ENCODE results near the gene RALGPS1. TPM values are rescaled to one million over a fixed set of nuclear protein-coding genes. Genes with fewer than 3 reads are reported as not detected.

Gene RALGPS1
- total RNA-seq, 1 experiment from 2014 or later, result 18.6 TPM

DNA sequence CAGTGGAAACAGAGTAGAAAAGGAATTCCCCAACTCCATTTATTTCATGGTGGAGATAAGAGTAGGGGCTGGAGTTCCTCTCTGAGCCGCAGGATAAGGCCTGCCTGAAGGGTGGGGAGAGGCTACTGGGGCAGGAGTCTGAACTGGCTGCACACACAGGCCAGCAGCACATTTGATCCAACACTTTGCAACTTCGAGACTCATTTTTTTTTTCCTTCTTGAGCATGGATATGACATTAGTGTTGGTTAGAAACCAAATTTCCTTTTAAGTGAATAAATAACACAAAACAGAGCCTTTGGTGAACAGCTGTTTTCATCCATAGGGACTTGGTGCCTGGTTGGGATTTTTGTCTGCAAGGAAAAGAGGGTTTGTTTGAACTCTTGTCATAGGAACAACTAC, 76.6 kb downstream of the RALGPS1 start:
- H3K4me3 Mint-ChIP-seq, result no peak overlapping the region
- peaks cover 0 to 6% of the 10 kb centered on the region in 2 experiments; a peak in 1 of 4 replicates for H3K4me1 Mint-ChIP-seq
- peaks cover 15 to 23% of the 10 kb centered on the region in 2 experiments for H3K9me3 Mint-ChIP-seq
- no peaks in the 10 kb centered on the region for H3K4me1 ChIP-seq (ENCODE audit: insufficient read depth, low read length)
- H2AK5ac ChIP-seq (ENCODE audit: insufficient read length, low read length), result no peak overlapping the region
- H3K79me2 ChIP-seq (ENCODE audit: insufficient read depth, low read length), result no peaks in the 10 kb centered on the region
- H3K23me2 ChIP-seq (ENCODE audit: insufficient read length, low read depth, low read length, poor library complexity, severe bottlenecking), result no peaks in the 10 kb centered on the region
- H2AFZ ChIP-seq (ENCODE audit: low read length), result no peak overlapping the region
- H2BK120ac ChIP-seq (ENCODE audit: low read depth, low read length, poor library complexity, severe bottlenecking), result no peak overlapping the region
- H2BK15ac ChIP-seq (ENCODE audit: low read depth, low read length), result no peak overlapping the region
- TF ChIP-seq, protein P1, sequence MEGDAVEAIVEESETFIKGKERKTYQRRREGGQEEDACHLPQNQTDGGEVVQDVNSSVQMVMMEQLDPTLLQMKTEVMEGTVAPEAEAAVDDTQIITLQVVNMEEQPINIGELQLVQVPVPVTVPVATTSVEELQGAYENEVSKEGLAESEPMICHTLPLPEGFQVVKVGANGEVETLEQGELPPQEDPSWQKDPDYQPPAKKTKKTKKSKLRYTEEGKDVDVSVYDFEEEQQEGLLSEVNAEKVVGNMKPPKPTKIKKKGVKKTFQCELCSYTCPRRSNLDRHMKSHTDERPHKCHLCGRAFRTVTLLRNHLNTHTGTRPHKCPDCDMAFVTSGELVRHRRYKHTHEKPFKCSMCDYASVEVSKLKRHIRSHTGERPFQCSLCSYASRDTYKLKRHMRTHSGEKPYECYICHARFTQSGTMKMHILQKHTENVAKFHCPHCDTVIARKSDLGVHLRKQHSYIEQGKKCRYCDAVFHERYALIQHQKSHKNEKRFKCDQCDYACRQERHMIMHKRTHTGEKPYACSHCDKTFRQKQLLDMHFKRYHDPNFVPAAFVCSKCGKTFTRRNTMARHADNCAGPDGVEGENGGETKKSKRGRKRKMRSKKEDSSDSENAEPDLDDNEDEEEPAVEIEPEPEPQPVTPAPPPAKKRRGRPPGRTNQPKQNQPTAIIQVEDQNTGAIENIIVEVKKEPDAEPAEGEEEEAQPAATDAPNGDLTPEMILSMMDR (conservative IDR thresholded peaks at IDR 0.05), result no peak
- peaks cover 8% of the 10 kb centered on the region for H3K9me3 ChIP-seq (ENCODE audit: control insufficient read depth, low read depth, low read length)
- no peak overlapping the region for H4K5ac ChIP-seq (ENCODE audit: insufficient read length, low read depth, low read length)
- H3K27ac Mint-ChIP-seq, result no peak overlapping the region
- H4K8ac ChIP-seq (replicated peaks; ENCODE audit: insufficient read length, low read depth, low read length), result no peak overlapping the region
- DNase-seq, result no peak
- H3K27me3 ChIP-seq (ENCODE audit: insufficient read depth, low read length), result no peaks in the 10 kb centered on the region
- H2BK5ac ChIP-seq (ENCODE audit: insufficient read length, low read length), result no peak overlapping the region
- no peaks in the 10 kb centered on the region for H4K20me1 ChIP-seq (ENCODE audit: control insufficient read depth, insufficient read depth, insufficient read length)
- no peaks in the 10 kb centered on the region for H3K79me1 ChIP-seq (ENCODE audit: insufficient read depth, low read depth, low read length, poor library complexity, severe bottlenecking)
- no CpG with 5 or more reads among the region's 2 CpGs for WGBS (ENCODE audit: extremely low coverage, insufficient read length, low lambda C conversion rate)
- H3K23ac ChIP-seq (ENCODE audit: insufficient read length, low read depth, low read length), result no peak overlapping the region
- H3K27me3 Mint-ChIP-seq (ENCODE audit: low read depth), result peaks cover 5% of the 10 kb centered on the region
- no peak overlapping the region for H4K91ac ChIP-seq (ENCODE audit: insufficient read length, low read depth, low read length)
- H3K56ac ChIP-seq (ENCODE audit: insufficient read length, low read depth, low read length), result no peak overlapping the region
- peaks cover 14 to 25% (median 24%) of the 10 kb centered on the region in 3 experiments for H3K36me3 Mint-ChIP-seq (ENCODE audit: insufficient read depth in 1 of 3, low read depth in 3 of 3)
- H3K4ac ChIP-seq (ENCODE audit: low read depth, low read length), result no peak overlapping the region
- no peak overlapping the region for H3K9ac ChIP-seq (ENCODE audit: extremely low read depth, insufficient read length, low read length)
- no peak overlapping the region for H2BK20ac ChIP-seq (ENCODE audit: low read depth, low read length, poor library complexity, severe bottlenecking)
- no peak overlapping the region for H2BK12ac ChIP-seq (ENCODE audit: insufficient read length, low read depth, low read length)
- H3T11ph ChIP-seq (ENCODE audit: low read length), result no peak overlapping the region
- H3K14ac ChIP-seq (ENCODE audit: insufficient read depth, low read length), result no peak overlapping the region
- H3K4me2 ChIP-seq (ENCODE audit: insufficient read depth, insufficient read length, low read length), result no peak overlapping the region
- no peak overlapping the region for H3K18ac ChIP-seq (ENCODE audit: insufficient read length, low read depth, low read length)
- H3K27ac ChIP-seq (ENCODE audit: insufficient read length, low read depth, low read length), result no peak overlapping the region

All from H9 (cell line).